Stimulated activated CD4-positive, alpha-beta T cell treated with anti-CD3 and anti-CD28 coated beads, Interleukin-12 subunit alpha, Interleukin-12 subunit beta, amount 100 ng/mL, for 4 hours (primary cell): Measurements from ENCODE around the gene RBP7.

Experiments
- DNase-seq: peaks from one replicate; pipeline ENCODE4 v3.0.0-alpha.2; 2020

RBP7 gene

DNA sequence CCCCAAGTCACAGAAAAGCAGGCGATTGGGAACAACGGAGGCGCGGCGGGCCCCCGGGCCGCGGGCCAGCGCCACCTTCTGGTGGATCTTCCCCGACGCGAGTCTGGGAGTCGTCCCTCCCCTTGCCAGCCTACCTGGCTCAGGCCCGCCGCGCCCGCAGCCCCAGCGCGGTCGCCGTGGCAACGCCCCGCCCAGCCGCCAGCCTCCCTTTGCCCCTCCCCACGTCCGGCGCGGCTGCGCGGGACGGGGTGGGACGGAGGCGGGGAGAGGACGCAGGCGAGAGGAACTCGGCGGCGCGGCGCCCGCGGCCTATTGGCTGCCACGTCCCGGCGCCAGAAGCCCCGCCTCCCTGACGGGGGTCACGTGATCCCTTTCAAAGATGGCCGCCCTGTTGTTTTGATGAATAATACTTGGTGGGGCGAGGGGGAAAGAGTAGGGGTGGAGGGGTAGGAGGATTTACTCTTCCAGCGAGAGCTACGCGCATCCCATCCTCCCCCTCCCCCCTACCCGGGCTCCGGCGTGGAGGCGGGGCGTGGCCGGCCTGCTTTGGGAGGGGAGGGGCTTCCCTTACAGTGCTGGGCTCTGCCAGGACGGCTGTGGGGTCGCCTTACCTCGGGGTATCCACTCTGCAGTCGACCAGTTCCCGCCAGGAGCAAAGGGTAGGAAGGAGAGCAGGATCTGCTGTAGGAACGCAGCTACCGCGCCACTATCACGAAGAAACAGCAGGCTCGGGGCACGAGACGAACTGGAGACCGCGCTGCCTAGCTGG lies 35.7 kb downstream of the RBP7 start, which contains the start of gene UBE4B:
Gene UBE4B (plus strand): TSS at position 369 of the 769 bp plus-strand sequence. CDS start 713 bp downstream, outside the sequence.
- DNase-seq = peak; percentile 97

DNA sequence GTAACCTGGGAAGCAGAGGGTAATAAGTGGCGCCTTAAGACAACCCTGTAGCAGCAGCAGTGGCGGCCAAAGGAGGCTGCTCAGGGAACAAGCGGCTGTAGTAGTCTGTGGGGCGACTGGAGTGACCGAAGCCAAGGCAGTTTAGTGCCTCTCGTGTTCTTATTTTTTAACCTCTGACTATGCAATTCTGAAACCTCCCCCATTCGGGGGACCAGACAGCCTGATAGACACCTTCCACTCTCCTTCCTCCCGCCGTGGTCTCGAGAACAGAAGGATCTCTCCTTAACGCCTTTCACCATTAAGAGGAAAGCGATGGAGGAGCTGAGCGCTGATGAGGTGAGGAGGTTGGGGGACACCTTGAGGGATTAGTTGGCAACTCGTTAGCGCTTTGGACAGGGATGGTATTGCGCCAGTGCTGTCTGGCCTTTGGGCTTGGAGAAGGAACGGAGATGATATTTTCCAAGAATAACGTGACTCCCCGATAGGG lies 36.4 kb downstream of the RBP7 start:
- DNase-seq = no peak

DNA sequence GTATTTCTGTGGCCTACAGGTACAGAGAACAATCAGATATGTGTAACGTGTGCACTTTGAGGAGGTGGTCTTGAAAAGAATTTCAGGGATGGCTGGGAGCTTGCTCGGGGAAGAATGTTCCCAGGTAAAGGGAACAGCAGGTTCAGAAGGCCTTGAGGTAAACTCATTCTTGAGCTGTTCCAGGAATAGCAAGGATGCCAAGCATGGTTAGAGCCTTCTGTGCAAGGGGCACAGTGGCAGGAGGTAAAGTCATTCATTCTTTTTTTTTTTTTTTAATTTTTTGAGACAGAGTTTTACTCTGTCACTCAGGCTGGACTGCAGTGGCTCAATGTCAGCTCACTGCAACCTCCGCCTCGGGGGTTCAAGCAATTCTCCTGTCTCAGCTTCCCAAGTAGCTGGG lies 45.7 kb downstream of the RBP7 start:
- DNase-seq = no peak

DNA sequence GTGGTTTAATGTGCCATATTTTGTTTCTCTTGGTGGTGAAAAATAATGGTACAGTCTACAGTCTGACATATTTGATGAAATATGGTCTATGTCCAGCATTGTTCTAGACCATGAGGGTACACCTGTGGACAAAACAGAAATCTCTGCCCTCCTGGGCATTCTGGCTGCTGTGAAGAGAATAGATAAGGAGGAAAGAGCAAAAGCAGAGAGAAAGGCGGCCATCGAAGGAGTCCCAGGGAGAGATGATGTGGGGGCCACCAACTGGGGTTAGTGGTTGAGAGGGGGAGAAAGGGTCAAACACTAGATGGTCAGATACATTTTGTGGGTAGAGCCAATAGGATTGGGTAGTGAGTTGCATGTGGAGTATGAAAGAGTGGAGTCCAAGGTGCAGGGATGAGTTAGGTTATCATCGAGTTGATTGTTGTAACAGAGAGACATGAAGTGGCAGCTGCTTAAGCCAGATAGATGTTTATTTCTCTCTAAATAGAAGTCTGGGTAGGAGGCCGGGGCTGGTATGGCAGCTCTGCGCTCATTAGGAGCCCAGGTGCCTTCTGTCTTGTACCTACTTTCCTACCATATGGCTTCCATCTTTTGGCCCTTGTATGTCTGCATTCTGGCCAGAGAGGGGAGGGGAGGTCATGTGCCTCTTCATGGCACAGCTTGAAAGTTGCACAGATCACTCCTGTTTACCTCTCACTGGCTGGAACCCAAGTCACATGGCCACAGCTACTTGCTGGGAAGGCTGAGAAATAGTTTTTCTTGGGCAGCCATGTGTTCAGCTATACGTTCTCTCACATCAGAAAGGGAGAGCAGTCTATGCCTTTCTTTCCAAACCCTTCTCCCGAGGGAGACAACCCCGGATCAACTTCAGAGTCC lies 48.7 kb downstream of the RBP7 start:
- DNase-seq = no peak

DNA sequence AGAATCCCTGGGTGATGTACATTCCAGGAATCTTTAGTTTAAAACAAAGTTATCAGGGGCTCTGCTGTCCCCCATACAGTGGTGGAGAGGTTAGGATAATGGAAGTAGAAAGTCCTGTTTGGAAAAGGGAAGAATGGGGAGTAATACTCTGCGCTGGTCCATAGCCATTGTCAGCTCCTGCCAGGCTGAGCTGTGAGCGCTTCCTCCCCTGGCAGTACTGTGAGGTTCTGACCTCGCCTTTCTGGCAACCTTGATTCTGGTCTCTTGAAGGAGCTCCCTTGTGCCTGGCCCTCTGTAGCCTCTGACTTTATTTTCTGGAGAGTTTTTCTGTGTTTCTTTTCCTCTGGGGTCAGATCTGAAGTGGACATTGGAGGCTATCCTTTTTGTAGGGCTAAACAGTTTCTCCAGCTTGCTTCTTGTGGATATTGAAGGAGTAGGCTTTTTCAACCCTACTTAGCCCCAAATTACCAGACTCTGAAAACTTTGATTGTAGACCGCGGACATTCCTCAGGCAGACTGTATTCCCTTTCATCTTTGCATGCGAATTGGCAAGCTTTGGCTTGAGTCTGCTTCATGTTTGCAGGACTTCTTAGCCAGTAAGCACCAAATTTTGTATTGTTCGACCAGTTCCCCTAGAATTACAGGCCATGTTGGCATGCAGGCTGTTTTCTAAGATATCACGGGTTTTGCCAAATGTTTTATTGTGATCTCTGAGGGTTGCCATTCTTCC lies 49.5 kb downstream of the RBP7 start:
- DNase-seq = no peak

DNA sequence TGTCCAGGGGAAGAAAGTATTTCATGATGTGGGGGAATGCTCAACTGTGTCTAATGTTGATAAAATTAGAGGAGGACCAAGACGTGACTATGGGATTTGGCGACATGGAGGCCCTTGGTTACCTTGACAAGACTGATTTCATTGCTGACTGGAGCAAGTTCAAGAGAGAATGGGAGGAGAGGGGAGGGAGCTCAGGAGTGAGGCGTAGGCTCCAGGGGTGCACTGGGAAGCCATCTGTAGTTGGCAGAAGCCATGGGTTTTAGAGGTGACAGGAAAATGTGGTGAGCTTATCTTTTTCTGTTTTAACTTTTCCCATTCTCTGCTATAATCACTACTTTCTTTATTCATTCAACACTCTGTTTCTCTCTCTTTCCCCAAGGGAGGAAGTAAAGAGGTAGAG lies 51.6 kb downstream of the RBP7 start:
- DNase-seq = no peak

DNA sequence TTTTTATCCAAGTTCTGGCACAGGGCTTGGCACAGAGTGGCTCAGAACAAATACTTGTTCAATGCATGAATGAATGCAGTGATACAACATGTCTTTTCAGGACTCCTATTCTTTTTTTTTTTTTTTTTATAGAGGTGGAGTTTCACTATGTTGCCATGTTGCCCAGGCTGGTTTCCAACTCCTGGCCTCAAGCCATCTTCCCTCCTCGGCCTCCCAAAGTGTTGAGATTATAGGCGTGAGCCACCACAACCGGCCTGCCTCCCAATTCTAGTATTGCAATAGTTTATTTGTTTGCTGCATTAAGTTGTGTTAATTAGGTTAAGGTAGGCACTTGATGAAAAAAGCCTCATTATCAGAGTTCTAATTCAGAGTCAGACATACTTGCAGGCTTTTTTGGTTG lies 53.6 kb downstream of the RBP7 start:
- no peak for DNase-seq

DNA sequence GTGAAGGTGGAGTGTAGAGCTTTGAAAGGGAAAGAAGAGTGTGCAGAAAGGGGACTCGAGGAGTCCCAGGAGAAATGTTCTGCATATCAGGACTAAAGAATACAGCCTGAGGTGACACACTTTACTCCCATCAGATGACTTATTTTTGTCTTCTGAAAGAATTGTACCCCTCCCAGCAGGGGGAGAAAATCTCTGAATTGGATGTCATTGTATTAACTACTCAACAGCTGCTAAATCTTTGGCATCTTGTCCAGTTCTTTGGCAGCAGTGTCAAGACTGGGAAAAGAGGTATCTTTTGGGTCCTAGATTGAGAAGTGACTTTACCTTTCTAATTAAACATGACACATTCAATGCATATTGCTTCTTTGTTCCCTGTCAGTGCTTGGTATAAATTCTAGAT lies 54.6 kb downstream of the RBP7 start:
- no peak for DNase-seq

DNA sequence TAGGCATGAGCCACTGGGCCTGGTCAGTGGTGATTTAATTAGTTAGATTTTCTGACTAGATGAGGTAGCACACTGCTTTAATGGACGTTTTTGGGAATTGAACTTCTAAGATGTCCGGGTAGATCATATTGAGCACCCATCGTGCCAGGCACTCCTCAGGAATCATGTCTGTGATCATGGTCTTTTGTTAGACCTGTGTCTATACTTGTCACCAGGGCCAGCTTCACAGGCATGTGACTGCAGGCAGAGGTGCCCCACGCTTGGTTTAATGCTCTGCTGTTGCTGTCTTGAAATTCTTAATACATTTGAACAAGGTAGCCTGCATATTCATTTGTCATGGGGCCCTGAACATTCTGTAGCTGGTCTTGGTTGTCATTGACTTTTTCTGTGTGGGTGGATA lies 55.3 kb downstream of the RBP7 start:
- DNase-seq = no peak

DNA sequence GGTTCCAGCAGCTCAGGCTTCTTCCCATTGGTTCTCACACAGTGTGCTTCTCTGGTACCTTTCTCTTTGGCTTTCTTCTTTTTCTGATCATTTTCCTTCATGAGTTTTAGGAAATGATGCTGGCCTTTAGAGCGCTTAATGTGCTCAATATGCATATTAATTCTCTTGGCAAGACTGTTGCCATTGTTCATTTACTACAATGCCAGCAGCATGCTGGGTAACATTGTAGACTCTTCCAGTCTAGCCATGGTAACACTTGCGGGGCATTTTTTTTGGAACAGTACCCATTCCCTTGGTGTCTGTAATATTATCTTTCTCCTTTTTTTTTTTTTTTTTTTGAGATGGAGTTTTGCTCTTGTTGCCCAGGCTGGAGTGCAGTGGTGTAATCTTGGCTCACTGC lies 57.4 kb downstream of the RBP7 start:
- DNase-seq = no peak

DNA sequence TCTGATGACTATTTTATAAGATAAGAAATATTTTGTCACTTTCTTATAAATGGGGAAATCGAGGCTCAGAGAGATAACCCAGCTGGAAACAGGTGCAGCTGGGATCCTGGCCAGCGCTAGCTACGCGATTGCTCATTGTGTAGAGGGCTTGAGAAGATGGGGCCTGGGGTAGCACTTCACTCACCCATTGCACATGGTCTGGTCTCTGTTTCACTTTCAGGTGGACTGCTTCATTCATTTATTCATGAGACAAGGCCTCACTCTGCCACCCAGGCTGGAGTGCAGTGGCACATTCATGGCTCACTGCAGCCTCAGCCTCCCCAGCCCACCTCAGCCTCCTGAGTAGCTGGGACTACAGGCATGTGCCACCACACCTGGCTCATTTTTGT lies 59.6 kb downstream of the RBP7 start:
- DNase-seq = no peak

DNA sequence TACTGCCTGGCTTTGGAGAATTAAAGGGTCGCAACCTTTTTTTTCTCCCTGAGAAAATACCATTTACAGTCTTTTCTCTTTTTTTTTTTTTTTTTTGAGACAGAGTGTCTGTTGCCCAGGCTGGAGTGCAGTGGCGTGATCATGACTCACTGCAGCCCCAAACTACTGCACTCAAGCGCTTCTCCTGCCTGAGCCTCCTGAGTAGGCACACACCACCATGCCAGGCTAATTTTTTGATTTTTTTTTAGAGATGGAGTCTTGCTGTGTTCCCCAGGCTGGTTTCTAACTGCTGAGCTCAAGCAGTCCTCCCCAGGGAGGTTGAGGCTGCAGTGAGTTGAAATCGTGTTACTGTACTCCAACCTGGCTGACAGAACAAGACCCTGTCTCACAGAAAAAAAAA lies 60.3 kb downstream of the RBP7 start:
- DNase-seq = no peak

DNA sequence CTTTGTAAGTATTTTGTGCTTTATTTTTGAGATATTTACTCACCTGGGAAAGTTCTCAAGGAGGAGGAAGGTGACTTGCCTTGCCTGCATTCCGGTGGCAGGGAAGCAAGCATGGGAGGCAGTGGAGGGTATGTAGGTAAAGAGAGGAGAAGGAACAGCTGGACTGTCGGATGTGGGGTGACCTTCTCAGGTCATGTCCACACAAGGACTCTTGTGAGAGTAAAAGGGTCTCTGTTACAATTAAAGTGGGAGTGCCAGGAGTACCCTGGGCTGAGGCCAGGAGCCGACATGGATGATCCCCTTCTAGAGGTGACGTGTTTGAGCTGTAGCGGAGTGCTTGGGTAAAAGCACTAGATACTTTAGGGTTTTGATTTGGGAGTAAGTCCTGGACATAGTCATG lies 60.8 kb downstream of the RBP7 start:
- DNase-seq = no peak

DNA sequence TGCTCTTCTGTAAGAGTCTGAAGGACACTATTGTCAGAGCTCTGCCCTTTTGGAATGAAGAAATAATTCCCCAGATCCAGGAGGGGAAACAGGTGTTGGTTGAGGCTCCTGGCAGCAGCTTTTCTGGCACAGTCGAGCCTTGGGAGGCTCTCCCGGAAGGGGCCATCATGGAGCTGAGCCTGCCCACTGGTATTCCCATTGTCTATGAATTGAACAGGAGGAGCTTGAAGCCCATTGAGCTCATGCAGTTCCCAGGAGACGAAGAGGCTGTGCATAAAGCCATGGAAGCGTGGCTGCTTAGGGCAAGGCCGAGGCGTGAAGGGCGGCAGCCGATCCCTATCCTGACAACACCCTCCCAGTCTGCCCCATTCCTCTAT lies 62.3 kb downstream of the RBP7 start:
- DNase-seq = no peak

DNA sequence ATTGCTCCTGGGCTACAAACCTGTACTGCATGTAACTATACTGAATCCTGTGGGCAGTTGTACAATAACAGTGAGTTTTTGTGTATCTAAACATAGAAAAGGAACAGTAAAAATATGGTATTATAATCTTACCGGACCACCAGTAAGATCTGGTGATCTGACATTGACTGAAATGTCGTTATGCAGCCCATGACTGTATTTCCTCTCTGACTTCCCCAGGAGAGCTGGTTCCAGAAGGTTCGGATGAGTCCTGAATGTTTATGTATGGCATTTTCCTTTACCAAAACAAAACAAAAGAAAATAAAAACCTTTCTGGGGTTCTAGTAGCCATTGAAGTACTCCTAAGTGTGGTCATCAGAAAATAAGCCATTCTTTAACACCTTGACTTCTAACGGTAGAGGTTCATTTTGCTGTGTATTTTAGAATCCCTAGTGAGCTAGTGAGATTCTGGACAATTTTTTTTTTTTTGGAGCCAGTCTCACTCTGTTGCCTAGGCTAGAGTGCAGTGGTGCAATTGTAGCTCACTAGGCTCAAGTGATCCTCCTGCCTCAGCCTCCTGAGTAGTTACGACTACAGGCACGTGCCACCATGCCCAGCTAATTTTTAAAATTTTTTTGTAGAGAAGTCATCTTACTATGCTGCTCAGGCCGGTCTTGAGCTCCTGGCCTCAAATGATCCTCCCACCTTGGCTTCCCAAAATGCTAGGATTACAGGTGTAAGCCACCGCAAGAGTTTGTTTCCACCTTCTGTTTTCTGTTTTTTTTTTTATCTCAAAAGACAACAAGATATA lies 63.5 kb downstream of the RBP7 start:
- no peak for DNase-seq

DNA sequence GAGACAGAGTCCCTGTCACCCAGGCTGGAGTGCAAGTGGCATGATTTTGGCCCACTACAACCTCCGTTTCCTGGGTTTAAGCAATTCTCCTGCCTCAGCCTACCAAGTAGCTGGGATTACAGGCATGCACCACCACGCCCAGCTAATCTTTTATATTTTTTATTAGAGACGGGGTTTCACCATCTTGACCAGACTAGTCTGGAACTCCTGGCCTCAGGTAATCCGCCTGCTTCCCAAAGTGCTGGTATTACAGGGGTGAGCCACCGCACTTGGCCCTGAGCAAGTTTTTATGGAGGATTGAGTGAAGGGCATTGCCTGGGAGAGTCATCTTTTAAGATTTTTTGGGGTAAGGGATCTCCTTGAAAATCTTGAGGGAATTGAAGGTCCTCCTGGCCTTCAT lies 64.2 kb downstream of the RBP7 start:
- no peak for DNase-seq

DNA sequence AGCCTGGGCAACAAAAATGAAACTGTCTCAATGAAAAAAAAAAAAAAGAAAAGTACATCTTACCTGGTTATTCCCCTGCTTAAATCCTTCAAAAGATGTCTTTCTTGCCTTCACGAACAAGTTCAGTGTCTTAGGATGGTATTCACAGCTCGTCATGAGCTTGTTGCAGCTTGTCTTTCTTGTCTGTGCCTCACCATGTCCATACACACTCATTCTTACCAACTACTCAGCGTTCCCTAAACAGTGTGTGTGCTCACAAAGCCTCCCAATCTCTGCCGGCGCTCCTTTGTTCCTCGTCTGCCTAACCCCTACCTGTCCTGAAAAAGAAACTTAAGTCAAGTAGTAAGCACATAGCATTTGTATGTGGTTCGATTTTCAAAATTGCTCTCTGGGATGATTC lies 66.8 kb downstream of the RBP7 start:
- DNase-seq = no peak

DNA sequence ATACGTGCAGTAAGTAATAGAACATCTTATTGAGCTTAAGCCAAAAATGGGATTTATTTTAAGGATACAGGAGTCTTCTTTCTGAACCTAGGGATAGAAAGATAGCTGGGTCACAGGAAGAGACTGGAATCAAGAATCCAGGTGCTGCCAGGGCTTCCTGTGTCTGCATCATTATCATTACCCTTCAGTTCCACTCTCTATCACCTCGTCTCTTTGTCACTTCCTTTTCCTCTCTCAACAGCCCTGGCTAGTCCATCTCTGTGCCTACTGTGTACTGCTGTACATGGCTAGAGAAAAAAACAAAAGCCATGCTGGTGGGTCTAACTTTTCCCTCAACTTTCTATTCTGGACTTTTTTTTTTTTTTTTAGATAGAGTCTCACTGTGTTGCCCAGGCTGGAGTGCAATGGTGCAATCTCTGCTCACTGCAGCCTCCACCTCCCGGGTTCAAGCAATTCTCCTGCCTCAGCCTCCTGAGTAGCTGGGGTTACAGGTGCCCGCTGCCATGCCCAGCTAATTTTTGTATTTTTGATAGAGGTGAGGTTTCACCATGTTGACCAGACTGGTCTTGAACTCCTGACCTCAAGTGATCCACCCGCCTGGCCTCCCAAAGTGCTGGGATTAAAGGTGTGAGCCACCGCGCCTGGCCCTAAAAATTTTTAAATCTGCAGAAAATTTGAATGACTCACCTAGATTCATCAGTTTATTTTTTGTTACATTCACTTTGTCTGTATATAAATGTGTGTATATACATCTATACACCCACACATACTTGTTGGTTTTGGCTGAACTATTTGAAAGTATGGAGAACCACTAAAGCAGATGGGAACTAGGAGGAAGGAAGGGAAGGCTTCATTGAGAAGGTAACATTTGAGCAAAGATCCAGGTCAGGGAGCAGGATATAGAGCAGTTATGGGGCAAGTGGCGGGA lies 67.7 kb downstream of the RBP7 start:
- DNase-seq = no peak

DNA sequence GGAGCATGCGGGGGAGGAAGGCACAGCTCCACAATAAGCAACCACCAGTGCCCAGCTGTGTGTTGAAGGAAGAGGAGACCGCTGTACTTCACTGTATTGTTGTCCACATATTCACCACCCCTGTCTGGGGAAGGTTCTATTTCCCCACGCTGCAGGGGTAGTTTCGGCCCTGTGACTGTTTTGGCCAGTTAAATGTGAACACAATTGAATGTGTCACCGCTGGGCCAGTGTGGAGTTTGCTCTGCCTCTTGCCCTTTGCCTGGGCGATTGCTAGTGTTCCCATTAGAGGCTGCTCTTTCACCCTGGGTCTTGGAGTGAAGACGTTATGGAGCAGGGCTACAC lies 68.3 kb downstream of the RBP7 start:
- DNase-seq = no peak
